Trophoblast cell (in vitro differentiated cells and primary cell): ENCODE data around the gene MITF.
A peak's percentile ranks its signal among the peaks of the same experiment; 100 is the strongest.

ENCODE experiments used
- DNase-seq, 2 donors: peaks; one replicate each; pipeline ENCODE4 v3.0.0-alpha.2; 2016
- H2AFZ ChIP-seq: 2 replicates; pipeline ENCODE4 v1.6.1; 2013; ENCODE audit warnings: low read length, moderate library complexity, mild to moderate bottlenecking; ENCODE audit not compliant: insufficient read depth, poor library complexity
- H2AK5ac ChIP-seq: 2 replicates; pipeline ENCODE4 v1.6.1; 2013; ENCODE audit warnings: mild to moderate bottlenecking, low read length
- H2BK120ac ChIP-seq: 2 replicates; pipeline ENCODE4 v1.6.1; 2013; ENCODE audit warnings: low read length, mild to moderate bottlenecking, moderate library complexity; ENCODE audit not compliant: insufficient read depth, poor library complexity
- H2BK12ac ChIP-seq: 2 replicates; pipeline ENCODE4 v1.6.1; 2013; ENCODE audit warnings: mild to moderate bottlenecking, low read length, moderate library complexity
- H2BK5ac ChIP-seq: 2 replicates; pipeline ENCODE4 v1.6.1; 2013; ENCODE audit warnings: low read length, low read depth, moderate library complexity, mild to moderate bottlenecking; ENCODE audit not compliant: poor library complexity
- H3K14ac ChIP-seq: 2 replicates; pipeline ENCODE4 v1.6.1; 2013; ENCODE audit warnings: mild to moderate bottlenecking, low read length
- H3K18ac ChIP-seq: 2 replicates; pipeline ENCODE4 v1.6.1; 2013; ENCODE audit warnings: mild to moderate bottlenecking, low read length
- H3K23ac ChIP-seq: 2 replicates; pipeline ENCODE4 v1.6.1; 2013; ENCODE audit warnings: low read length
- H3K27ac ChIP-seq: 2 replicates; pipeline ENCODE4 v1.5.1; 2013; ENCODE audit warnings: low read depth, mild to moderate bottlenecking, inconsistent platforms, low read length, moderate library complexity
- H3K27me3 ChIP-seq: 2 replicates; pipeline ENCODE4 v1.6.1; 2013; ENCODE audit warnings: inconsistent platforms, mild to moderate bottlenecking, low read length, moderate library complexity; ENCODE audit not compliant: insufficient read depth
- H3K36me3 ChIP-seq, 2 experiments: 1 replicate in 1 of 2; 2 replicates in 1 of 2; pipeline ENCODE4 v1.6.1; 2013; ENCODE audit warnings: low read length in 2 of 2, mild to moderate bottlenecking in 2 of 2, moderate library complexity in 1 of 2; ENCODE audit not compliant: insufficient read depth in 2 of 2, control insufficient read depth in 1 of 2
- H3K4ac ChIP-seq: 2 replicates; pipeline ENCODE4 v1.6.1; 2013; ENCODE audit warnings: low read depth, mild to moderate bottlenecking, low read length, moderate library complexity
- H3K4me1 ChIP-seq, 2 experiments: 1 replicate in 1 of 2; 2 replicates in 1 of 2; pipeline ENCODE4 v1.6.1; 2013; ENCODE audit warnings: low read length in 2 of 2, mild to moderate bottlenecking in 2 of 2, moderate library complexity in 1 of 2; ENCODE audit not compliant: insufficient read depth in 2 of 2, control insufficient read depth in 1 of 2
- H3K4me2 ChIP-seq: 2 replicates; pipeline ENCODE4 v1.6.1; 2013; ENCODE audit warnings: inconsistent platforms, mild to moderate bottlenecking, low read length, moderate library complexity
- H3K4me3 ChIP-seq: 2 replicates; pipeline ENCODE4 v1.5.1; 2013; ENCODE audit warnings: mild to moderate bottlenecking, low read depth, low read length, inconsistent platforms
- H3K79me1 ChIP-seq: one replicate; pipeline ENCODE4 v1.6.1; 2013; ENCODE audit warnings: low read length
- H3K79me2 ChIP-seq: 2 replicates; pipeline ENCODE4 v1.6.1; 2013; ENCODE audit warnings: low read length, mild to moderate bottlenecking; ENCODE audit not compliant: control insufficient read depth, insufficient read depth, poor library complexity
- H3K9ac ChIP-seq: 2 replicates; pipeline ENCODE4 v1.6.1; 2013; ENCODE audit warnings: mild to moderate bottlenecking, low read length
- H3K9me3 ChIP-seq: 2 replicates; pipeline ENCODE4 v1.6.1; 2013; ENCODE audit warnings: low read depth, mild to moderate bottlenecking, control low read depth, inconsistent platforms, low read length; ENCODE audit not compliant: insufficient read depth
- H4K12ac ChIP-seq: 2 replicates; pipeline ENCODE4 v1.6.1; 2013; ENCODE audit warnings: low read depth, mild to moderate bottlenecking, low read length, moderate library complexity
- H4K8ac ChIP-seq: 2 replicates; pipeline ENCODE4 v1.6.1; 2013; ENCODE audit warnings: low read depth, mild to moderate bottlenecking, low read length, moderate library complexity
- H4K91ac ChIP-seq: one replicate; pipeline ENCODE4 v1.6.1; 2013; ENCODE audit warnings: low read depth, mild to moderate bottlenecking, low read length, moderate library complexity
- WGBS: extraction: QIAGEN DNeasy Blood & Tissue Kit; methylation state at CpG from one replicate; pipeline ENCODE4 v1.1.7; 2013; ENCODE audit warnings: missing lambda C conversion rate; ENCODE audit not compliant: insufficient read length, insufficient coverage; ENCODE audit errors: extremely low coverage; 5-methylcytosine and 5-hydroxymethylcytosine counted together

MITF gene

GRCh38 chr3:69967156-69967555 lies 227.9 kb downstream of the MITF start:
- no peaks in the 10 kb centered on the region for H3K36me3 ChIP-seq
- H4K12ac ChIP-seq, result no peak overlapping the region
- H3K27me3 ChIP-seq, result no peaks in the 10 kb centered on the region
- no peaks in the 10 kb centered on the region for H3K79me1 ChIP-seq
- H3K27ac ChIP-seq, result no peak overlapping the region
- no peak for DNase-seq
- H3K4me2 ChIP-seq, result no peak overlapping the region
- H2AK5ac ChIP-seq, result no peak overlapping the region
- no peaks in the 10 kb centered on the region for H3K79me2 ChIP-seq
- H3K18ac ChIP-seq, result no peak overlapping the region
- H3K14ac ChIP-seq, result no peak overlapping the region
- H2BK120ac ChIP-seq, result no peak overlapping the region
- H3K4me3 ChIP-seq, result no peak overlapping the region
- no peak overlapping the region for H2BK12ac ChIP-seq
- no CpG with 5 or more reads among the region's 6 CpGs for WGBS
- H3K9me3 ChIP-seq, result peaks cover 2% of the 10 kb centered on the region
- no peak overlapping the region for H3K9ac ChIP-seq
- H4K91ac ChIP-seq, result no peak overlapping the region
- no peak overlapping the region for H3K4ac ChIP-seq
- H3K23ac ChIP-seq, result no peak overlapping the region
- H3K4me1 ChIP-seq, result no peaks in the 10 kb centered on the region
- H2BK5ac ChIP-seq, result no peak overlapping the region
- H2AFZ ChIP-seq, result no peak overlapping the region
- H4K8ac ChIP-seq, result no peak overlapping the region

- H3K4me1 ChIP-seq, result no peaks in the 10 kb centered on the region
- WGBS, result no CpG with 5 or more reads among the region's 5 CpGs
- H3K79me1 ChIP-seq, result no peaks in the 10 kb centered on the region
- H4K12ac ChIP-seq, result no peak overlapping the region
- no peak overlapping the region for H2BK12ac ChIP-seq
- no peak overlapping the region for H3K27ac ChIP-seq
- no peak overlapping the region for H2AK5ac ChIP-seq
- H2BK120ac ChIP-seq, result no peak overlapping the region
- H3K4me2 ChIP-seq, result no peak overlapping the region
- no peak overlapping the region for H3K14ac ChIP-seq
- H3K27me3 ChIP-seq, result no peaks in the 10 kb centered on the region
- no peak overlapping the region for H3K4ac ChIP-seq
- H4K91ac ChIP-seq, result no peak overlapping the region
- no peak overlapping the region for H3K9ac ChIP-seq
- H3K18ac ChIP-seq, result no peak overlapping the region
- no peaks in the 10 kb centered on the region for H3K36me3 ChIP-seq
- DNase-seq, result no peak
- H3K9me3 ChIP-seq, result no peaks in the 10 kb centered on the region
- no peak overlapping the region for H3K23ac ChIP-seq
- no peak overlapping the region for H3K4me3 ChIP-seq
- no peak overlapping the region for H2BK5ac ChIP-seq
- no peaks in the 10 kb centered on the region for H3K79me2 ChIP-seq
- H4K8ac ChIP-seq, result no peak overlapping the region
- H2AFZ ChIP-seq, result no peak overlapping the region
These were observed 231.6 kb downstream of the MITF start for GRCh38 chr3:69970827-69971226.

- no peak overlapping the region for H3K4me2 ChIP-seq
- no peak overlapping the region for H3K18ac ChIP-seq
- no peak overlapping the region for H4K8ac ChIP-seq
- no peak overlapping the region for H4K12ac ChIP-seq
- no peaks in the 10 kb centered on the region for H3K4me1 ChIP-seq
- peak in 1 of 2 donors; percentile 28 for DNase-seq
- H4K91ac ChIP-seq, result no peak overlapping the region
- H3K4me3 ChIP-seq, result no peak overlapping the region
- H3K79me2 ChIP-seq, result no peaks in the 10 kb centered on the region
- H3K9me3 ChIP-seq, result no peaks in the 10 kb centered on the region
- no peaks in the 10 kb centered on the region for H3K79me1 ChIP-seq
- no peak overlapping the region for H2BK5ac ChIP-seq
- no peak overlapping the region for H2BK12ac ChIP-seq
- no peak overlapping the region for H3K23ac ChIP-seq
- H2BK120ac ChIP-seq, result no peak overlapping the region
- H2AK5ac ChIP-seq, result no peak overlapping the region
- no peak overlapping the region for H2AFZ ChIP-seq
- H3K27me3 ChIP-seq, result no peaks in the 10 kb centered on the region
- no peak overlapping the region for H3K9ac ChIP-seq
- no peak overlapping the region for H3K4ac ChIP-seq
- no peaks in the 10 kb centered on the region for H3K36me3 ChIP-seq
- no peak overlapping the region for H3K14ac ChIP-seq
- H3K27ac ChIP-seq, result no peak overlapping the region
- WGBS, result no CpG with 5 or more reads among the region's 4 CpGs
These were observed 233.4 kb downstream of the MITF start for GRCh38 chr3:69972672-69973071.

- Histone ChIP-seq H3K9me3 (no peaks in the 10 kb centered on the region), H3K79me1 (no peaks in the 10 kb centered on the region), H3K9ac (no peak overlapping the region), H4K8ac (no peak overlapping the region), H4K91ac (no peak overlapping the region), H3K4ac (no peak overlapping the region), H2AFZ (no peak overlapping the region), H3K4me1 (no peaks in the 10 kb centered on the region), H2BK5ac (no peak overlapping the region), H3K27ac (no peak overlapping the region), H3K79me2 (no peaks in the 10 kb centered on the region), H3K18ac (no peak overlapping the region), H3K23ac (no peak overlapping the region), H3K4me3 (no peak overlapping the region), H3K27me3 (peaks cover 5% of the 10 kb centered on the region), H3K4me2 (no peak overlapping the region), H4K12ac (no peak overlapping the region), H2BK12ac (no peak overlapping the region), H3K36me3 (no peaks in the 10 kb centered on the region), H3K14ac (no peak overlapping the region), H2BK120ac (no peak overlapping the region), H2AK5ac (no peak overlapping the region)
- DNase-seq, result no peak
- no CpG with 5 or more reads among the region's 2 CpGs for WGBS
These were observed 236.8 kb downstream of the MITF start for GRCh38 chr3:69976021-69976420.
